GM13976 (cell line): ENCODE measurements around the gene RWDD1.

Experiments
- DNase-seq: peaks from one replicate; pipeline ENCODE4 v3.0.0; 2012; ENCODE audit warnings: low spot score
- in situ Hi-C: fragments of 300-500 bp; cut with MboI; formaldehyde crosslinking; loops from one replicate; pipeline ENCODE4 v1.12.0; 2022; ENCODE audit warnings: low sequenced_read_pairs, mixed read lengths, inconsistent platforms; ENCODE audit not compliant: unreplicated experiment
- TF ChIP-seq, protein P1 (sequence below): IDR thresholded peaks from 2 replicates; pipeline ENCODE4 v1.5.1; 2012; ENCODE audit warnings: borderline replicate concordance, mild to moderate bottlenecking; ENCODE audit not compliant: insufficient read depth; ENCODE audit errors: extremely low read depth, missing control alignments, control extremely low read depth

Gene RWDD1

DNA sequence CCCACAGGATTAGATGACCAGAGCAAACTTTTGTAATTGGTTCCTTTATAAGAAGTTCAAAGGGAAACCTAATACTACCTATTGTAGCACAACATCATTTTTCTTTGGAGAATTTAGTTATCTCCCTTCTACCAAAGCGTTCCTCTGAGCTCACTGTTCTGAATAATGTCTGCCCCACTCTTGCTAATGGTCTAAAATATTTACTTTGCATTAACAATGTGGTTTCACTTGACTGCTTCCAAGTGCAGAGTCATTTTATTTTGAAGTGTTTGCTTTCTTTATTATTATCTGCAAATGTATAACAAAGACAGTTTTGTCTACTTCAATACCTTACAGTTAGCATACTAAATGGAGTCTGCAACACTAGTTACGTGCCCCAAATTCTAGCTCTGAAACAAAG lies 40.9 kb upstream of the RWDD1 start:
- TF ChIP-seq, protein P1, sequence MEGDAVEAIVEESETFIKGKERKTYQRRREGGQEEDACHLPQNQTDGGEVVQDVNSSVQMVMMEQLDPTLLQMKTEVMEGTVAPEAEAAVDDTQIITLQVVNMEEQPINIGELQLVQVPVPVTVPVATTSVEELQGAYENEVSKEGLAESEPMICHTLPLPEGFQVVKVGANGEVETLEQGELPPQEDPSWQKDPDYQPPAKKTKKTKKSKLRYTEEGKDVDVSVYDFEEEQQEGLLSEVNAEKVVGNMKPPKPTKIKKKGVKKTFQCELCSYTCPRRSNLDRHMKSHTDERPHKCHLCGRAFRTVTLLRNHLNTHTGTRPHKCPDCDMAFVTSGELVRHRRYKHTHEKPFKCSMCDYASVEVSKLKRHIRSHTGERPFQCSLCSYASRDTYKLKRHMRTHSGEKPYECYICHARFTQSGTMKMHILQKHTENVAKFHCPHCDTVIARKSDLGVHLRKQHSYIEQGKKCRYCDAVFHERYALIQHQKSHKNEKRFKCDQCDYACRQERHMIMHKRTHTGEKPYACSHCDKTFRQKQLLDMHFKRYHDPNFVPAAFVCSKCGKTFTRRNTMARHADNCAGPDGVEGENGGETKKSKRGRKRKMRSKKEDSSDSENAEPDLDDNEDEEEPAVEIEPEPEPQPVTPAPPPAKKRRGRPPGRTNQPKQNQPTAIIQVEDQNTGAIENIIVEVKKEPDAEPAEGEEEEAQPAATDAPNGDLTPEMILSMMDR, result no peak
- in situ Hi-C loops, result no loop called here
- DNase-seq, result no peak

DNA sequence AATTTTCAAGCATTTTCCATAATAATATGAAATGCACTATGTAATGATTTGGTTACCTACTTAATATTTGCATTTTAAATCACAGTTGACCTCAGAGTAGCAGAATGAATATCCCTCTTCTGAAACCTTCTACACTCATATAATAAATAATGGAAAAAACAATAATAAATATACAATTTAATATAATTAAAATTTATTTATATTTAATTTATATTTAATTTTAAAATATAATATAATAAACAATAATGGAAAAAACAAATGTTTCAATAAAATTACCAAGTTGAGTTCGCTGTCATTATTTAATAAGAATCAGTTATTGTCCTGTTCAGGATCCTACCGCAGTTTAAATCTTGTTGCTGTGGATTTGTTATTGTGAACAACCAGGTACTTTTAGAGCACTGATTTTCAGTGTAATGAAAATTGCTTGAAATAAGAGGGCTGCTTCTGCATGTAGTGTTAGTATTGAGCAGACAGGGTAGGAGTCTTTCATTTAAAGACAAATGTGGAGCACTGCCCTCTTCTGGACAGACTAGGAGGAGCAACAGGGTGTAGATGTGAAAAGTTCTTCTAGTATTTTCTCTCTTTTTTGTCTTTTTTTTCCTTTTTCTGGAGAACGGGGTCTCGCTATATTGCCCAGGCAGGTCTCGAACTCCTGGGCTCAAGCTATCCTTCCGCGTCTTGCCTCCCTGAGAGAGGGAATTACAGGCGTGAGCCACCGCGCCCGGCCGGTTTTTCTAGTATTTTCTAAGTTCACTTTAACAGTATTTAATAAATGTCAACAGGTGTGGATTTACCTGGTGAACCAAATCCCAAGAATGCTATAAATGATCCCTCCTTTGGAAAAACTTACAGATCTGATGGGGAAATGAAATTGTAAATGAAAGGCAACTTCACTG lies 39.4 kb upstream of the RWDD1 start:
- in situ Hi-C loops, result no loop called here
- TF ChIP-seq, protein P1, result peak; percentile 81
- peak; percentile 54 for DNase-seq

DNA sequence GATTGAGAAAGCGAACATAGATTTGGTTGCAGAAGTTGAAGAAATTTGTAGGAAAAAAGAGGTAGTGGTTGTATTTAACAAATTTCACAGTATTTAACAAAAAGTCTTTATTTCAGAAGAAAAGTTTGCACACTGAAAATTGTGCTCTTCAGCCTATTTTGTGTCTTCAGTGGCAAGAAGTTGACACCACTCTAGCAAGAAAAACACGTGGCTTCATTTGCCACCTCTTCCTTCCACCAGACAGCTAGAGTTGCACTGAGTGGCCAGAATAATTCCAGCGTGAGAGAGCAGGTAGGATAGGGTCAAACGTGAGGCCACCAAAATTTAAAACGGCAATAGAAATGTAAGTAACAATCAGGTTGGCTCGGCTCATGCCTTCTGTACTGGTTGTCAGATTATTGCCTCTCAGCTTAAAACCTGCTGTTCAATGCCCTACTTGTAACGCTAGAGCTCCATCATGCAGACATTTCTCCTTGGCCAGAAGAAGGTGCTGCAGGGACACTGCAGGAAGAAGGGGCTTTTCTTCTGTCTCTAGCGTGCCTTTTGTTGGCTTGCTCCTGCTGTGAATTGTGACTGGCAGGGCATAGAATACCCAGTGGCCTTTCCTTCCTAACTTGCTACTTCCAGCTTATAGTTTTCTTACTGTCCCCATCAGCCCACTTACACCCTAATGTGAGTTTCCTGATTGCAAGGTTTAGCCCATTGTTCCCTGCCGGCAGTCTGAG lies 37.9 kb upstream of the RWDD1 start:
- TF ChIP-seq, protein P1, result no peak
- in situ Hi-C loops, result no loop called here
- no peak for DNase-seq

DNA sequence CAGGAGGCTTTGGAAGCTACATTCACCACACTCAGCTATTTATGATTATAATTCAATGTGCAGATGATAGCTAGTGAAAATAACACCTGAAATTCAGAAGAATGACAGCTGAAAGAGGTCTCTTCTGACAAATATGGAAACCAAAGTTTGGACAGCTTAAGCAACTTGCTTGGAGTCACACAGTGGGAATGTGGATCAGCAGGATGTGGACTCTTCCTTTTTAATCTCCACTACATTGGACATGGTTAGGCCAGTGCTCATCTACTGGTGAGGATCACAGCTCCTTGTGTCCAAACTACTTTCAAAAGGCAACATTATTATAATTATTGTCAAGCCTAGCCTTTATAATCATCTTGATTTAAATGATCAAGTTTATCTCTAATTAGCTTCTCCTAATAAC lies 36.2 kb upstream of the RWDD1 start:
- TF ChIP-seq, protein P1, result no peak
- no peak for DNase-seq
- in situ Hi-C loops, result no loop called here

DNA sequence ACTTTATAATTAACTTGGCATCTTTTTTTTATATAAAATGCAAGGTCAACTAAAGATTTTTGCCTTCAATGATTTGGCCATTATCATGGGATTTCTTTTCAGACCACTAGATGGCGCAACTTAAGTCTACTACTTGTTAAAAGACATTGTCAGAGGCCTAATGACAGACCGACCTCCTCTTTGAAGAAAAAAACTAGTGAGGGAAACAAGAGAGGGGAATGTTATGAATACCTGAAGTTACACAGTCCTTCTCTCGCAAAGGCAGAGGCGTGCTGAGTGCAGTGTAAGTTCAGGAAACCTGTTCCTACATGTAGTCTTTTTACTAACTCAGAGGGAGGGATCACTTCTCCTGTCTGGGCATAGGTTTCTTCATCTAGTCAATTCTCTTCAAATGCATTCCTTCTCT lies 35.1 kb upstream of the RWDD1 start:
- TF ChIP-seq, protein P1, result peak; percentile 58
- in situ Hi-C loops, result no loop called here
- DNase-seq, result peak; percentile 35

DNA sequence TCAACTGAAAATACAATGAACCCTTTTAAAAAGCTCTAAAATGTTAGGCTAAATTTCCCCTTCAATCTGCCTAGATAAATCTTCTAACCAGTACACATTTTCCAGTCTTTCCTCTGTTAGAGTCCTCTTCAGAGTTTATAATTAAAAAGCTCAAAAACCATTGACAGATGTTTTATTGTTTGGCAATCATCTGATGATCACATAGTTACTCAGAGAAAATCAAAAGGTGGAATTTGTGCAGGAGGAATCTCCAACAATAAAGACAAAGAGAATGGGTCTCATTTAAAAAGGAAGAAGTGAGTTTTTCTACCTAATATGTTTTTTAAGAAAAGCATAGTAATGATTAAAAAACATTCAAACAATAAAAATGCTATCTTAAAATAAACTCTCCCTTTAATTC lies 28.9 kb upstream of the RWDD1 start:
- TF ChIP-seq, protein P1, result no peak
- no peak for DNase-seq
- in situ Hi-C loops, result loop anchor here (10.0 kb wide), 1 partner anchor 278 kb away; no protein-coding TSS in a partner anchor
